Subcutaneous abdominal adipose tissue (tissue), 5 donors: Measurements from ENCODE around the gene C11orf65.

Source experiments
- H3K27ac ChIP-seq: one replicate; pipeline ENCODE4 v1.7.0; 2013; ENCODE audit warnings: low read depth, mild to moderate bottlenecking, inconsistent platforms, low read length, moderate library complexity
- H3K27me3 ChIP-seq, 5 donors: one replicate each; pipeline ENCODE4 v1.7.0; 2013; ENCODE audit warnings: low read length in 5 of 5, inconsistent platforms in 1 of 5; ENCODE audit not compliant: control insufficient read depth in 5 of 5, insufficient read depth in 4 of 5
- H3K36me3 ChIP-seq, 5 donors: one replicate each; pipeline ENCODE4 v1.7.0; 2013; ENCODE audit warnings: low read length in 5 of 5; ENCODE audit not compliant: control insufficient read depth in 5 of 5, insufficient read depth in 5 of 5
- H3K4me1 ChIP-seq, 5 donors: one replicate each; pipeline ENCODE4 v1.7.0; 2013; ENCODE audit warnings: low read length in 5 of 5, mild to moderate bottlenecking in 3 of 5, moderate library complexity in 1 of 5; ENCODE audit not compliant: control insufficient read depth in 5 of 5, insufficient read depth in 5 of 5
- H3K4me3 ChIP-seq, 5 donors: one replicate each; pipeline ENCODE4 v1.7.0; 2013; ENCODE audit warnings: low read length in 5 of 5, low read depth in 1 of 5
- H3K9ac ChIP-seq, 5 donors: one replicate each; pipeline ENCODE4 v1.7.0; 2013; ENCODE audit warnings: low read length in 5 of 5, mild to moderate bottlenecking in 4 of 5, moderate library complexity in 3 of 5
- H3K9me3 ChIP-seq, 5 donors: one replicate each; pipeline ENCODE4 v1.7.0; 2013; ENCODE audit warnings: low read length in 5 of 5; ENCODE audit not compliant: control insufficient read depth in 5 of 5
- donor health status: healthy.
- donor health status: healthy.
- donor health status: healthy.
- donor health status: healthy.
- donor health status: healthy.

C11orf65 gene

DNA sequence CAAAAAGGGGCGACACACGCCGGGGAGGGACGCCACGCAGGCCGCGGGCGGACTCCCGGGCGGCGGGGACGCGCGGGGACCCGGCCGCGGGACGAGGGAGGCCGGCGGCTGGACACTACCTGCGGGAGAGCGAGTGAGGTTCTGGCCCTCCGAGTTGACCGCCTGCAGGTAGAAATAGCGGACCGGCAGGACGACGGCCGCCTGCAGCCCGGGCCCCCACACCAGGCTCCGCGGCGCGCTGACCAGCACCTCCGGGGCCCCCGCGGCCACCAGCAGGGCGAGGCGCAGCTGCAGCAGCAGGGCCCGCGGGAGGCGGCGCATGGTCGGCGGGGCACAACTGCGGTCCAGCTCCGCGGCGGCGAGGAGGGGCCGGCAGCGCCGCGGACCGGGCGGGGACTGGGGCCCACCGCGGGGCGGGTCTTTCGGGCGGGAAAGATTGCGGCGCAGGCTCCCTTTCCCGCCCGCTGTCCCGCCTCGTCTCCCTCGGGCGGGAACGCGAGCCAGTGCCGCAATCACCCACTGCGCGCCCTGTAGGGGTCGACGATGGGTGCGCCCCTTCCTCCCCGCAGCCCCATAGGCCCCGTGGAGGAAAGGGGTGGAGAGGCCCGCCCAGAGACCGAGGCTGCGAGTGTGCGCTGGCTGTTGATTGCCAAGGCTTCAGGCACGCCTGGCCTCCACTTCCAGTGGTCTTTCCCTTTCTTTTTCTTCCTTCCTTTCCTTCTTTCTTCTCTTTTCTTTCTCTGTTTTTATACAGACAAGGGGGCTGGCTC, 30.9 kb upstream of the C11orf65 start, which contains the start of gene POGLUT3:
Gene POGLUT3 (minus strand): TSS at position 339 of the 770 bp plus-strand sequence. CDS start 18 bp downstream, at position 321.
- Histone ChIP-seq H3K9me3 (no peaks in the 10 kb centered on the region), H3K27me3 (no peaks in the 10 kb centered on the region), H3K4me3 (peak within 1 kb of the TSS; percentile 69 to 85 (median 80)), H3K4me1 (peaks cover 0 to 21% (median 10%) of the 10 kb centered on the region in 5 donors), H3K27ac (peak within 1 kb of the TSS; percentile 94), H3K9ac (peak within 1 kb of the TSS; percentile 64 to 85 (median 78)), H3K36me3 (no peaks in the 10 kb centered on the region)

DNA sequence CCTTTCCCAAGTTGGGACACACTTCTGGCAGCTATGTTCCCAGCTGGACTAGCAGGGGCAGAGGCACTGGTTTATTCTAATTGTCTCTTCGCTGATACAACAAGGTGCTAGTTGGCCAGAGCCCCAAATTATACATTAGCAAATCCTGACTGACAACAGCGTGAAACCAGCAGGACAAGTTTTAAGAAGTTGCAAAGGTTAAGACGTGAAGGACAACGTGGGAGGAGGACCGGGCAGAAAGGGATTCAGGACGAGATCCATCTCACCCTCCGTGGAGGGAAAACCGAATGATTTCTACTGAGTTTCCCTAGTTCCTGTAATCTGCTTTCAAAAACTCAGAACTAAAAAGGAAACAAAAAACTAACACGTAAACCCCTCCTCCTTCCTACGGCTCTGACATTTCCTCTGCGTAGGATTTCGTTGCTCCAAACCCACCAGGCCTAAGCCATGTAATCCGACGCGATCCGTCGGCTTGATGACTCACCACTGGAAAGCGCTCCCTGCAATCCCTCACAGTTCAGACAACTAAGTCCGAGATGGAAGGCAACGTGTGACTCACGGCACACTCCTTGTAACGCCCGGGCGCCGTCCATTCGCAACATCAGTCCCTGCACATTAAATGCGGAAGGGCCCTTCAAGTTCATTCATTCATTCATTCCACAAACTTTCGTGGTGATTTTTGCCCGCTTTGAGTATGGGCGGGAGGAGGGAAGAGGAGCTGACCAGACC, 30.2 kb upstream of the C11orf65 start:
- Histone ChIP-seq H3K4me3 (peak overlapping the region; percentile 69 to 85 (median 80)), H3K36me3 (no peaks in the 10 kb centered on the region), H3K27ac (peak overlapping the region; percentile 94), H3K4me1 (peaks cover 0 to 21% (median 10%) of the 10 kb centered on the region in 5 donors), H3K9me3 (no peaks in the 10 kb centered on the region), H3K27me3 (no peaks in the 10 kb centered on the region), H3K9ac (peak overlapping the region; percentile 64 to 85 (median 71))

DNA sequence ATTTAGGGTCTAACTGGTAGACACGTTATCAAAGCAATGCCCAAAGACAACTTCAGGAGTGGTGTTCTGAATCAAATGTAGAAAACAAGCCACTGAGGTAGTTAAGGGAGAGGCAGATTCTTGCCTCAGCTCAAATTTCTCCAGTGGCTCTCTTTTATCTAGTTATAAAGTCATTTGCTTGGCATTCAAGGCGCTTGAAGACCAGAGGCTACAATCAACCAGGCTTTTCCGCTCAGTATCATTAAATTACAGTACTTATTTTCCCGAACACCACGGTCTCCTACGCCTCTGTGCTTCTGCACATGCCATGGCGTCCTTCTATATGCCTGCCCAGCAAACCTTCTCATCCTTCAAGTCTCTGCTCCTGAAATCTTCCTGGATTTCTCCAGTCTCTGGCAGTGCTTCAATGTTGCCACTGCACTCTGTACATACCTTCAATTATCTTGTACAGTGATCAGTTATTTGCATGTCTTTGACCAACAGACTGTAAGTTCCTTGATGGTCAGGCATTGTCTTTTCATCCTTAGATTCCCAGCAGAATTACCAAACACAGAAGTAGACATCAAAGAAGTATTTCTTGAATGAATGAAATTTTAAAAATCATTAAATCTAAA, 29.4 kb upstream of the C11orf65 start:
- H3K9ac ChIP-seq = peak overlapping the region; percentile 64 to 85 (median 71)
- H3K9me3 ChIP-seq = no peaks in the 10 kb centered on the region
- no peaks in the 10 kb centered on the region for H3K36me3 ChIP-seq
- no peaks in the 10 kb centered on the region for H3K27me3 ChIP-seq
- peaks cover 0 to 21% (median 10%) of the 10 kb centered on the region in 5 donors for H3K4me1 ChIP-seq
- H3K27ac ChIP-seq = peak overlapping the region; percentile 94
- peak overlapping the region; percentile 69 to 85 (median 80) for H3K4me3 ChIP-seq

DNA sequence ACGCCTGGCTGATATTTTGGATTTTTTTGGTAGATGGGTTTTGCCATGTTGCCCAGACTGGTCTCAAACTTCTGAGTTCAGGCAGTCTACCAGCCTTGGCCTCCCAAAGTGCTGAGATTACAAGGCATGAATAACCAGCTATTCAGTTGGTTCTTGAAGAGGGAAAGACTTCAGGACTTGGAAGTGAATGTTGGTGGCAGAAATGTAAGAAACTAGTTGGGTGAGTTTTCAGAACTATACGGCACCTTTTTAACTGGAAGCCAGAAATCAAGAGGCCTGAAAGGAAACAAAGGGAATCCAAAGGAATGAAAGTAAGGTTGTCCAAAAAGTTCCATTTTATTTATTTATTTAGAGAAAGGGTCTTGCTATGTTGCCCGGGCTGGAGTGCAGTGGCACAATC, 28.0 kb upstream of the C11orf65 start:
- peaks cover 0 to 21% (median 10%) of the 10 kb centered on the region in 5 donors for H3K4me1 ChIP-seq
- no peaks in the 10 kb centered on the region for H3K27me3 ChIP-seq
- H3K9ac ChIP-seq = no peak overlapping the region
- no peak overlapping the region for H3K27ac ChIP-seq
- H3K36me3 ChIP-seq = peaks cover 0 to 2% (median 1%) of the 10 kb centered on the region in 5 donors
- no peak overlapping the region for H3K4me3 ChIP-seq
- no peaks in the 10 kb centered on the region for H3K9me3 ChIP-seq

DNA sequence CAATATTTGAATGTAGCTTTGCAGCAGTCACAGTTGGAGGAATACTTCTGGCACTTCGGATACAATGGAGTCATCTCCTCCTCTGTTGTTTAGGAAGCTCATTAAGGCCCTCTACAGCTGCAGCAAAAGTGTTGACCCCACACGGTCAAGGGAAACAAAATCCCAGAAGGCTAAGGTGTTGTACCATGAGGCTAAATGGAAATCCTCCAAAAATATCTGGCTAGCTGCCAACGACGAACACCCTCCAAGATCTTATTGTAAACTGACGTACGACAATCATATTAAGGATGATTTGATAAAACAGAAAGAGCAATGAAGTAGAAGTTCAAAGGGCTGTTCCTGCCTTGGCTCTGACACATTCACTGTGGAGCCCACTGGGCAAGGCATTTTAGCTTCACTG, 26.9 kb upstream of the C11orf65 start:
- peaks cover 0 to 12% (median 9%) of the 10 kb centered on the region in 5 donors for H3K36me3 ChIP-seq
- H3K27ac ChIP-seq = no peak overlapping the region
- H3K4me3 ChIP-seq = no peak overlapping the region
- H3K4me1 ChIP-seq = peaks cover 0 to 21% (median 10%) of the 10 kb centered on the region in 5 donors
- no peaks in the 10 kb centered on the region for H3K27me3 ChIP-seq
- no peaks in the 10 kb centered on the region for H3K9me3 ChIP-seq
- no peak overlapping the region for H3K9ac ChIP-seq

DNA sequence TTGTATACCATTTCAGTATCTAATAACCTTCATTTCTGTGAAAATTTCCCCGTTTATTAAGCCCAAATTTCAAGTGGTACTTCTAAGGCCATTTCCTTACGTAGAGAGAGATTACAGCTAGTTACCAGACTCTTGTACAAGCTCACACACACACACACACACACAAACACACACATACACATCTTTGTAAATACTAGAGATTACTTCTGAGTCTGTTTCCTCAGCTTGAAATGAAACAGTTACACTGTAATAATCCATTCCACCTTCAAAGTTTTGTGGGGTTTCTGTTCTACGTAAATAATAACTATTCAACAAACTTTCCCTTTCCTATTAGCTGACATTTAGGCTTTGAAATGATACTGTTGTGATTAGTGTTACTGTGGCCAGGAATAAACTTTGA, 24.6 kb upstream of the C11orf65 start:
- H3K4me1 ChIP-seq = peaks cover 0 to 8% (median 5%) of the 10 kb centered on the region in 5 donors
- no peak overlapping the region for H3K27ac ChIP-seq
- H3K36me3 ChIP-seq = peaks cover 6 to 18% (median 9%) of the 10 kb centered on the region in 5 donors
- H3K9me3 ChIP-seq = no peaks in the 10 kb centered on the region
- H3K27me3 ChIP-seq = no peaks in the 10 kb centered on the region
- H3K9ac ChIP-seq = no peak overlapping the region
- H3K4me3 ChIP-seq = no peak overlapping the region

DNA sequence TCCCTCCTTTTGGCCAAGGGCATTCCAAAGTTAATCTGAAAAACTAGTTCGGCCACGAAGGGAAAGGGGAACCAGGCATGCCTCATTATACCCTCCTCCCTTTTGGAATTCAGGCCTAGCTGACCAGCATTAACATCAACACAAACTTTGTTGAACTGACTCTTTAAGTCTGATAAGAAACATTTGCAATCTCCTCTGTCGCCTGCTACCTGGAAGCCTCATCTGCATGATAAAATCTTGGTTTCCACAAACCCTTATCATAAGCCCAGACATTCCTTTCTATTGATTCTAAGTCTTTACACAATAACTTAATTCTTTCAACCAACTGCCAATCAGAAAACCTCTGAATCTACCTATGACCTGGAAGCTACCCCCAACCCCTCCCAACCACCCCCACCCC, 19.5 kb upstream of the C11orf65 start:
- no peak overlapping the region for H3K27ac ChIP-seq
- no peak overlapping the region for H3K4me3 ChIP-seq
- no peak overlapping the region for H3K9ac ChIP-seq
- H3K27me3 ChIP-seq = no peaks in the 10 kb centered on the region
- H3K36me3 ChIP-seq = peaks cover 19 to 60% (median 41%) of the 10 kb centered on the region in 5 donors
- no peaks in the 10 kb centered on the region for H3K4me1 ChIP-seq
- no peaks in the 10 kb centered on the region for H3K9me3 ChIP-seq

DNA sequence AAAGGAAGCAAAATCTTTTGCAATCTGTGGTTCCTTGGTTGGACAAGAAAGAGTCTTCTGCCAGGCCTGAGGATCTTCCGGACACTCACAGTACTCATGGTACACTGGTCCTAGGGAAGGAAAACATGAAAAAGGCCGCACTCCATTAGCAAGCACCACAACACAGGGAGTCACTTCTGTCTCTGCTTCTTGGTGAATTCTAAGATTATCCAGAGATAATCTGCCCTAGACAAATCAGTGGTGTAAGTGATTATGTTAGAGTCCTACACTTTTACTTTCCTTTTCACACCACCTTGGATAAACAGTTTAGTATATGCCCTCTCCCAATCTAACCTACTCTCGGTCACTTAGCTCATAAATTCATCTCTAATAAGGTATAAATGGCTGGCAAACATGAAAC, 19.0 kb upstream of the C11orf65 start:
- no peak overlapping the region for H3K4me3 ChIP-seq
- H3K9ac ChIP-seq = no peak overlapping the region
- no peak overlapping the region for H3K27ac ChIP-seq
- H3K27me3 ChIP-seq = no peaks in the 10 kb centered on the region
- H3K36me3 ChIP-seq = peaks cover 21 to 65% (median 41%) of the 10 kb centered on the region in 5 donors
- no peaks in the 10 kb centered on the region for H3K4me1 ChIP-seq
- no peaks in the 10 kb centered on the region for H3K9me3 ChIP-seq

DNA sequence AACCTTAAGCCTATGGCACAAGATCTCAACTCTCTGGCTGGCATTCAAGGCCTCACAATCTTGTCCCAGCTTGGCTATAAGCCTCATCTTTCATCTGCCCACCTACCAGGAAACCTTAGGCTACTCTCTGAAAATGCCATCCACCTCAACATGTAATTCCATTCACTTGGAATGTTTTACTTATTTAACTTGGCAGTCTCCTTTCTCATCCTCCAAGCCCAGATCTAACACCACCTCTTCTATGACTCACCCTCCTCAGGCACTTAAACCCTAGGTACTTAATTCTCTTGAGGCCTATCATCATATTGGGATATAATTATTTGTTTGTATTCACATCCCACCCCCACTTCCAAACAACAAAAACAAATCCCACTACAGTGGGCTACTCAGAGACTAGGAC, 15.8 kb upstream of the C11orf65 start:
- Histone ChIP-seq H3K4me3 (no peak overlapping the region), H3K36me3 (peaks cover 15 to 65% (median 39%) of the 10 kb centered on the region in 5 donors), H3K9ac (no peak overlapping the region), H3K27ac (no peak overlapping the region), H3K9me3 (no peaks in the 10 kb centered on the region), H3K4me1 (no peaks in the 10 kb centered on the region), H3K27me3 (no peaks in the 10 kb centered on the region)
